NB4 (cell line): ENCODE data around the gene JMJD7.

Experiments
- MAX ChIP-seq: IDR thresholded peaks from 2 replicates; pipeline ENCODE4 v1.6.1; 2011; ENCODE audit warnings: low read depth, low read length
- POLR2A ChIP-seq: IDR thresholded peaks from 2 replicates; pipeline ENCODE4 v1.6.1; 2011; ENCODE audit warnings: mild to moderate bottlenecking; ENCODE audit not compliant: insufficient read length; ENCODE audit errors: extremely low read depth

GRCh38 chr15:41795996-41796856, 31.7 kb upstream of the JMJD7 start:
- TF ChIP-seq POLR2A = no peak
- TF ChIP-seq MAX = no peak
